ENCODE measurements around the gene UBAP1L.

UBAP1L gene

DNA sequence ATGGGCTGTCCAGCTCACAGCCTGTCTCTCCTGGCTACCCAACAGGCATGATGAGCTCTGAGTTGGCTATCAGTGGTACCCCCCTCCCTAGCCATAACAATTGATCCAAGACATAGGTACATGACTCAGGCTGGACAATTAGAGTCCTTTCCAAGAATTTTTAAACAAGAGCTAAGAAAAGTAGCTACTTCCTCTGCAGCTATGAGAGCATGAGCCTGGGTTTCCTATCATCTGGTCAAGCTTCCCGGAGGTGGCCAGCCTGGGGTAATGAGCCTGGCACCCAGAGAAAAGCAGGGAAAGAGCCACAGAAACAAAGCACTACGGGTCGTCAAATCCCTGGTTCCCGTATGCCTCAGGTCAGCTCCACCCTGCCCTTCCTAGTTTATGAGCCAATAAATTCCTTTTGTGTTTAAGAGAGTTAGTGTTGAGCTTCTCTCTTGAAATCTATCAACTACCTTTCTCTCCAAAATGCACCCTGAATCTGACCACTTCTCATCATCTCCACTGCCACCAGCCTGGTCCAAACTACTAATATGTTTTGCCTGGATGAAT lies 72.1 kb downstream of the UBAP1L start:
- DNase-seq (ENCODE audit: extremely low read depth, low read depth) = no peak
- TF ChIP-seq, protein P1, sequence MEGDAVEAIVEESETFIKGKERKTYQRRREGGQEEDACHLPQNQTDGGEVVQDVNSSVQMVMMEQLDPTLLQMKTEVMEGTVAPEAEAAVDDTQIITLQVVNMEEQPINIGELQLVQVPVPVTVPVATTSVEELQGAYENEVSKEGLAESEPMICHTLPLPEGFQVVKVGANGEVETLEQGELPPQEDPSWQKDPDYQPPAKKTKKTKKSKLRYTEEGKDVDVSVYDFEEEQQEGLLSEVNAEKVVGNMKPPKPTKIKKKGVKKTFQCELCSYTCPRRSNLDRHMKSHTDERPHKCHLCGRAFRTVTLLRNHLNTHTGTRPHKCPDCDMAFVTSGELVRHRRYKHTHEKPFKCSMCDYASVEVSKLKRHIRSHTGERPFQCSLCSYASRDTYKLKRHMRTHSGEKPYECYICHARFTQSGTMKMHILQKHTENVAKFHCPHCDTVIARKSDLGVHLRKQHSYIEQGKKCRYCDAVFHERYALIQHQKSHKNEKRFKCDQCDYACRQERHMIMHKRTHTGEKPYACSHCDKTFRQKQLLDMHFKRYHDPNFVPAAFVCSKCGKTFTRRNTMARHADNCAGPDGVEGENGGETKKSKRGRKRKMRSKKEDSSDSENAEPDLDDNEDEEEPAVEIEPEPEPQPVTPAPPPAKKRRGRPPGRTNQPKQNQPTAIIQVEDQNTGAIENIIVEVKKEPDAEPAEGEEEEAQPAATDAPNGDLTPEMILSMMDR (IDR thresholded peaks at IDR 0.05; ENCODE audit: low read depth, low read length) = no peak
